RWPE2 (cell line): ENCODE measurements around the gene TFEB.

Experiments used
- ATAC-seq: fragments of 200-7000 bp; cut with Tn5 transposase; 3 replicates; pipeline ENCODE4 v1.9.1; 2021; ENCODE audit warnings: low read depth
- DNase-seq: peaks from one replicate; pipeline ENCODE4 v3.0.0-alpha.2; 2020; ENCODE audit warnings: low spot score
- H3K27ac ChIP-seq: fragments of 450-650 bp; 2 replicates; pipeline ENCODE4 v1.5.1; 2017; ENCODE audit warnings: mild to moderate bottlenecking; ENCODE audit not compliant: poor library complexity, severe bottlenecking
- H3K27me3 ChIP-seq: fragments of 250-450 bp; sonication (Bioruptor Pico); 2 replicates; pipeline ENCODE4 v1.5.1; 2021; ENCODE audit warnings: mild to moderate bottlenecking, moderate library complexity; ENCODE audit not compliant: insufficient read depth, poor library complexity, severe bottlenecking
- H3K36me3 ChIP-seq: fragments of 250-450 bp; sonication (Bioruptor Pico); 2 replicates; pipeline ENCODE4 v1.5.1; 2020; ENCODE audit warnings: low read depth, mild to moderate bottlenecking, moderate library complexity
- H3K4me1 ChIP-seq: fragments of 250-450 bp; sonication (Bioruptor Pico); 2 replicates; pipeline ENCODE4 v1.5.1; 2021; ENCODE audit warnings: mild to moderate bottlenecking, moderate library complexity; ENCODE audit not compliant: insufficient read depth, poor library complexity, severe bottlenecking
- H3K4me3 ChIP-seq: fragments of 250-450 bp; sonication (Bioruptor Pico); 2 replicates; pipeline ENCODE4 v1.5.1; 2021; ENCODE audit warnings: mild to moderate bottlenecking, moderate library complexity; ENCODE audit not compliant: severe bottlenecking
- H3K9me3 ChIP-seq: fragments of 250-450 bp; sonication (Bioruptor Pico); 2 replicates; pipeline ENCODE4 v1.5.1; 2021; ENCODE audit warnings: mild to moderate bottlenecking, moderate library complexity; ENCODE audit not compliant: severe bottlenecking
- TF ChIP-seq, protein P1 (sequence below): fragments of 450-650 bp; IDR thresholded peaks from one replicate; pipeline ENCODE4 v1.5.1; 2017; ENCODE audit warnings: mild to moderate bottlenecking, moderate library complexity; ENCODE audit not compliant: poor library complexity, severe bottlenecking

TFEB gene

DNA sequence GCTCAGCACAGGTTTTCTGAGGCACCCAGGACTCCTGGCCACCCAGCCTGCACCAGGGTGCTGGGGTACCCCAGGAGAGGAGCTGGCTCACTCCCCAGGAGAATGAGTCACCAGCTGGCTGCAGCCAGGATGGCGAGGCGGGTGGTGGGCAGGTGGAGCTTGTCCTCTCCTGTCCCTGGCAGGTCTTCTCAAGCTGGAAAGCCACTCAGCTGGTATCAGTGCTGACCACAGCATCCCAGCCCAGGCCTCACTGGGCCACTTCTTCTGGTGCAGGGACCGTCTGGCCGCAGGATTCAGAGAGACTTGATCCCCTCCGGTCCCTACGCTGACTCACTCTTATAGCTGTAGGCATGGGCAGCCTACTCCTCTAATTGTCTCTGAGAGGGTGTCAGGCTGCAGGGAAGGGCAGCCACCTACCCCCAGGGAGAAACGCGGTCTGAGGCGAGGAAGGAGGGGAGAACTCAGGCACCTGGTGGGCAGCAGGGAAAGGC, 22.2 kb downstream of the TFEB start:
- Histone ChIP-seq H3K4me1 (peaks cover 29% of the 10 kb centered on the region), H3K27ac (peak overlapping the region; percentile 77), H3K27me3 (no peaks in the 10 kb centered on the region), H3K4me3 (no peak overlapping the region), H3K36me3 (no peaks in the 10 kb centered on the region), H3K9me3 (no peaks in the 10 kb centered on the region)
- DNase-seq (peak; percentile 92), ATAC-seq (peak; percentile 90)
- TF ChIP-seq, protein P1, sequence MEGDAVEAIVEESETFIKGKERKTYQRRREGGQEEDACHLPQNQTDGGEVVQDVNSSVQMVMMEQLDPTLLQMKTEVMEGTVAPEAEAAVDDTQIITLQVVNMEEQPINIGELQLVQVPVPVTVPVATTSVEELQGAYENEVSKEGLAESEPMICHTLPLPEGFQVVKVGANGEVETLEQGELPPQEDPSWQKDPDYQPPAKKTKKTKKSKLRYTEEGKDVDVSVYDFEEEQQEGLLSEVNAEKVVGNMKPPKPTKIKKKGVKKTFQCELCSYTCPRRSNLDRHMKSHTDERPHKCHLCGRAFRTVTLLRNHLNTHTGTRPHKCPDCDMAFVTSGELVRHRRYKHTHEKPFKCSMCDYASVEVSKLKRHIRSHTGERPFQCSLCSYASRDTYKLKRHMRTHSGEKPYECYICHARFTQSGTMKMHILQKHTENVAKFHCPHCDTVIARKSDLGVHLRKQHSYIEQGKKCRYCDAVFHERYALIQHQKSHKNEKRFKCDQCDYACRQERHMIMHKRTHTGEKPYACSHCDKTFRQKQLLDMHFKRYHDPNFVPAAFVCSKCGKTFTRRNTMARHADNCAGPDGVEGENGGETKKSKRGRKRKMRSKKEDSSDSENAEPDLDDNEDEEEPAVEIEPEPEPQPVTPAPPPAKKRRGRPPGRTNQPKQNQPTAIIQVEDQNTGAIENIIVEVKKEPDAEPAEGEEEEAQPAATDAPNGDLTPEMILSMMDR: no peak

DNA sequence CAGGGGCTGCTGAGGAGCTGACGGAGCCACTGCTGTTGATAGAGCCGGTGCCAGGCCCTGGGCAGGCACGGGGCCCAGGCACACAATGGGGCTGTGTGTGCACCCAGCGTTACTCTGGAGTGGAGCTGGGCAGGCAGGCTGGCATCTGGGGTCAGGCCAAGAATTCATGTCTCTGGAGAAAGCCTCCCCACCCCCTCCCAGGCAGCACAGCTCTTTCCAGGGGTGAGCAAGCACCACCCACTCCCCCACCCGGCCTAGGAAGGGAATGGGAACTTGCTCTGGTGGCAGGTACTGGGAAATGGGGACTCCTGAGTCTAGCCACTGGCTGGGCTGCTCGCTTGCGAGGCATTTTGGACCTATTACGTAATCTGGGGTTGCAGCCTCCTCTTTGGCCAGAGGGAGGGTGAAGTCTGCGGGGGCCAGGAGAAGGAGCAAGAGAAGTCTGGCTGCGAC, 22.7 kb downstream of the TFEB start:
- ATAC-seq: peak; percentile 36
- no peak for DNase-seq
- TF ChIP-seq, protein P1: no peak
- peaks cover 29% of the 10 kb centered on the region for H3K4me1 ChIP-seq
- H3K4me3 ChIP-seq: no peak overlapping the region
- H3K27me3 ChIP-seq: no peaks in the 10 kb centered on the region
- peak overlapping the region; percentile 77 for H3K27ac ChIP-seq
- H3K9me3 ChIP-seq: no peaks in the 10 kb centered on the region
- H3K36me3 ChIP-seq: no peaks in the 10 kb centered on the region

DNA sequence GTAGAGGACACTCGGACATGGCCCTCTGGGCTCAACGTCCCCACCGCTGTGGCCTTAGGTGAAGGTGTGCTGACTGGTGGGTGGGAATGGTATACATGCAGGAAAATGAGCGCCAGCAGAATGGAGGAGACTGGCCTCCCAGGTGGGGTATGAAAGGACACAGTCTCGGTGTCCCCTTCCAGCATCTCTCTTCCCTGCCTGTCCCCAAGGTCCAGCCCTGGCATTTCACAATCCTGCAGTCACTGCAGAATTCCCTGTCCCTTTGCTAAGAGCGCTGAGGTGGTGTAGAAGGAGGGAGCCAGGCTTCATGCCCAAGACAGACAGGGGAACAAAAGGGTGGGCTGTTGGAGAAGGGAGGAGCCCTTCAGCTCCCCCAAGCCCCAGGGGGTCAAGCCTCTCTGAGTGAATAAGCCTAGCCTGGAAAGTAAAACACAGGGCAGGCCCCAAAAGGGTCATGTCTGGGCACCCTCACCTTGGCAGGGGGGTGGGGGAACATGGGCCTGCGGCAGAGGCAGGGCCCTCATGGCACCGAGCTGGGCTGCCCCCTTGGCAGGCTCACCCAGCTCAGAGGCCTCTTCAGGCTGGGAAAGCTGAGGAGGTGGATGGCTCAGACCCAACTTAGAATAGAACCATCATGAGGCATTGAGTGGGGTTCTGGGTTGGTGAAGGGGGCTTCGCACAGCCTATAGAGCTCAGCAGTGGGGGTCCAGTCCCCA, 23.9 kb downstream of the TFEB start:
- TF ChIP-seq, protein P1: no peak
- Histone ChIP-seq H3K27me3 (no peaks in the 10 kb centered on the region), H3K4me3 (no peak overlapping the region), H3K4me1 (peaks cover 29% of the 10 kb centered on the region), H3K27ac (no peak overlapping the region), H3K9me3 (no peaks in the 10 kb centered on the region), H3K36me3 (no peaks in the 10 kb centered on the region)
- no peak for DNase-seq
- no peak for ATAC-seq

DNA sequence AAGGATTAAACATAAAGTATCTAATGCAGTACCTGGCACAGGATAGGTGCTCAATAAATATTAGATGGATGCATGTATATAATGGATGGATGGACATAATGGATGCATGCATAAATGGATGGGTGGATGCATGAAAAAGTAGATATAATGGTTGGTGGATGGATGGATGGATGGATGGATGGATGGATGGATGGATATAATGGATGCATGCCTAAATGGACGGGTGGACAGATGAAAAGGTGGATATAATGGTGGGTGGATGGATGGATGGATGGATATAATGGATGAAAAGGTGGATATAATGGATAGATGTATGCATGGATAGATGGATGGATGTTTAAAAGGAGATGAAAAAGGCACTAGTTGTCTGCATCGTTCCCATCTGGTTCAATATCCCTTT, 26.0 kb downstream of the TFEB start:
- DNase-seq (no peak), ATAC-seq (no peak)
- no peak overlapping the region for H3K4me3 ChIP-seq
- H3K36me3 ChIP-seq: no peaks in the 10 kb centered on the region
- H3K27me3 ChIP-seq: no peaks in the 10 kb centered on the region
- peaks cover 26% of the 10 kb centered on the region for H3K4me1 ChIP-seq
- H3K27ac ChIP-seq: no peak overlapping the region
- TF ChIP-seq, protein P1: no peak
- H3K9me3 ChIP-seq: no peaks in the 10 kb centered on the region

DNA sequence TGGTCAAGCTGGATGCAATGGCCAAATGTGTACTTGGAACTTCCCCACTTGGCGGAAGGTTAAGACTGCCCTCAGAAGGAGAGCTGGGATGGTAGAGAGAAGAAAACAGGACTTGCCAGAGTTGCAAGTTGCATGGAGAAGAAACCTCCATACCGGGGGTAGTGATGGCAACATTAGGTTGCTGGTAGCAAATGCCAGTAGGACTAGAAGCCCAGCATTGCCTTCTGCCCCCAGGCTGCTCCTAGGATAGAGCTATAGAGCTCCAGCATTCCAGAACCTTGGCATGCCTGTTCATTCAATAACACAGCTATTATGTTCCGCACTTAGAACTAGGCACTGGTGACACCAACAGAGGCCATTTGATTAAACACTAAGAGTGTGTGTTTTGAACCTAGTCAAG, 26.6 kb downstream of the TFEB start:
- Histone ChIP-seq H3K9me3 (no peaks in the 10 kb centered on the region), H3K27me3 (no peaks in the 10 kb centered on the region), H3K4me3 (no peak overlapping the region), H3K27ac (no peak overlapping the region), H3K4me1 (peaks cover 21% of the 10 kb centered on the region), H3K36me3 (no peaks in the 10 kb centered on the region)
- no peak for DNase-seq
- TF ChIP-seq, protein P1: no peak
- ATAC-seq: no peak
